Dedifferentiated amniotic fluid mesenchymal stem cell (primary cell): Measurements from ENCODE around the gene TDRD6.
"Not testable (repeated sequence)": the region's sequence is repeated elsewhere in the genome, so short reads cannot be mapped to it uniquely, and the experiment has no call there.

Experiments
- DNase-seq: peaks from one replicate; pipeline ENCODE4 v3.0.0-alpha.2; 2016; ENCODE audit errors: extremely low spot score

TDRD6 gene

GRCh38 chr6:46744159-46744725 lies 56.6 kb downstream of the TDRD6 start:
- not testable (repeated sequence) for DNase-seq

- DNase-seq: no peak
Measured at GRCh38 chr6:46745973-46746372, 58.3 kb downstream of the TDRD6 start.

DNA sequence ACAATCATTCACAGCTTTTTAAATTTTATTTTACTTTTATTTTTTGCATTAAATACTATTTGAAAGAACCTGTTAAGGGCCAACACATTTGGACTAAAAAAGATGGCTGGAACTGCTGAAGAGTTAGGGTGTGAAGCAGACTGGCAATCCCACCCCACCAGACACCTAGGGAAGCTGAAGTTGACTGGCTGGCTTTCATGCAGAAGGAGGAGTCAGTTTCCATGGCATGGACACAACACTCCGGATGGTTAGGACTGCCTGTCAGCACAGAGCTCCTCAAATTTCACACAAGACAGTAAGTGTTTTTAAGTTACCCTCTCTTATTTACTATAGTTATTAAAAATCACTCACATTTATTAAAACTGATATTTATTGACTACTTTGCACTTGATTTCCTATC lies 59.0 kb downstream of the TDRD6 start, which contains the start of gene ANKRD66:
Gene ANKRD66, plus strand, starts transcription at position 238 of the 400 bp plus-strand sequence. CDS start 5,016 bp downstream, outside the sequence.
- DNase-seq: no peak

- DNase-seq: no peak
Measured at GRCh38 chr6:46748940-46749503, 61.3 kb downstream of the TDRD6 start.

- no peak for DNase-seq
Measured at GRCh38 chr6:46749731-46750130, 62.0 kb downstream of the TDRD6 start.

- no peak for DNase-seq
Measured at GRCh38 chr6:46751658-46752057, 64.0 kb downstream of the TDRD6 start.
